GM18505 (cell line): ENCODE data around the gene ST6GAL1.
"Not testable (repeated sequence)": the region's sequence is repeated elsewhere in the genome, so short reads cannot be mapped to it uniquely, and the experiment has no call there.

Source experiments
- ATAC-seq: cut with Tn5 transposase; IDR thresholded peaks from one replicate; pipeline ENCODE4 v1.9.1; 2021; ENCODE audit not compliant: unreplicated experiment
- POLR2A ChIP-seq: IDR thresholded peaks from 4 replicates; pipeline ENCODE4 v1.6.1; 2011; ENCODE audit warnings: borderline replicate concordance; ENCODE audit not compliant: insufficient read depth, insufficient read length; ENCODE audit errors: extremely low read depth

Gene ST6GAL1

GRCh38 chr3:187039100-187039722 is 108.9 kb downstream of the ST6GAL1 start:
- TF ChIP-seq POLR2A: peak; percentile 24
- ATAC-seq: no peak

GRCh38 chr3:187039723-187040414 is 109.5 kb downstream of the ST6GAL1 start:
- ATAC-seq: no peak
- TF ChIP-seq POLR2A: peak; percentile 32

- ATAC-seq: no peak
- peak; percentile 28 for TF ChIP-seq POLR2A
Observed at GRCh38 chr3:187040516-187041361, 110.4 kb downstream of the ST6GAL1 start.

- TF ChIP-seq POLR2A: no peak
- peak; percentile 60 for ATAC-seq
Observed at GRCh38 chr3:187041362-187042307, 111.3 kb downstream of the ST6GAL1 start.

- no peak for ATAC-seq
- TF ChIP-seq POLR2A: peak; percentile 23
Observed at GRCh38 chr3:187042346-187042745, 112.0 kb downstream of the ST6GAL1 start.

- TF ChIP-seq POLR2A: peak; percentile 37
- ATAC-seq: no peak
Observed at GRCh38 chr3:187042874-187043458, 112.6 kb downstream of the ST6GAL1 start.

GRCh38 chr3:187044206-187044605 is 113.9 kb downstream of the ST6GAL1 start:
- ATAC-seq: peak; percentile 61
- TF ChIP-seq POLR2A: no peak

GRCh38 chr3:187044867-187045552 is 114.7 kb downstream of the ST6GAL1 start:
- TF ChIP-seq POLR2A: peak; percentile 7
- ATAC-seq: no peak

- no peak for TF ChIP-seq POLR2A
- ATAC-seq: no peak
Observed at GRCh38 chr3:187046033-187046432, 115.7 kb downstream of the ST6GAL1 start.

- no peak for ATAC-seq
- peak; percentile 38 for TF ChIP-seq POLR2A
Observed at GRCh38 chr3:187049462-187050101, 119.3 kb downstream of the ST6GAL1 start.

GRCh38 chr3:187051066-187051465 is 120.7 kb downstream of the ST6GAL1 start:
- no peak for TF ChIP-seq POLR2A
- no peak for ATAC-seq

- no peak for ATAC-seq
- TF ChIP-seq POLR2A: no peak
Observed at GRCh38 chr3:187051724-187052366, 121.5 kb downstream of the ST6GAL1 start.

- ATAC-seq: not testable (repeated sequence)
Observed at GRCh38 chr3:187052427-187052826, 122.1 kb downstream of the ST6GAL1 start.

GRCh38 chr3:187054433-187054832 is 124.1 kb downstream of the ST6GAL1 start:
- not testable (repeated sequence) for ATAC-seq

GRCh38 chr3:187057803-187058202 is 127.5 kb downstream of the ST6GAL1 start:
- not testable (repeated sequence) for ATAC-seq
